OCI-LY1 (cell line): ENCODE results near the gene COA5.

Experiments used
- H2AFZ ChIP-seq: fragments of 200-600 bp; sonication (generic), shearing (Covaris generic); 2 replicates; pipeline ENCODE4 v1.6.0; 2014; ENCODE audit warnings: antibody characterized with exemption, mild to moderate bottlenecking, low read length
- H3F3A ChIP-seq: fragments of 200-600 bp; sonication (generic), shearing (Covaris generic); 2 replicates; pipeline ENCODE4 v1.6.0; 2014; ENCODE audit warnings: mild to moderate bottlenecking, antibody characterized with exemption, low read length, moderate library complexity; ENCODE audit not compliant: insufficient read depth
- H3K27ac ChIP-seq: fragments of 200-600 bp; sonication (generic); 2 replicates; pipeline ENCODE4 v1.5.1; 2014; ENCODE audit warnings: low read length, mixed run types, mild to moderate bottlenecking, low read depth; ENCODE audit not compliant: poor library complexity, severe bottlenecking
- H3K27me3 ChIP-seq: fragments of 200-600 bp; sonication (generic); 2 replicates; pipeline ENCODE4 v1.6.0; 2014; ENCODE audit warnings: antibody characterized with exemption, mild to moderate bottlenecking, low read length, moderate library complexity; ENCODE audit not compliant: insufficient read depth
- H3K36me3 ChIP-seq: fragments of 200-600 bp; sonication (generic); 2 replicates; pipeline ENCODE4 v1.6.1; 2014; ENCODE audit warnings: mild to moderate bottlenecking, antibody characterized with exemption, low read length, moderate library complexity, mixed read lengths; ENCODE audit not compliant: insufficient read depth
- H3K4me1 ChIP-seq: fragments of 200-600 bp; sonication (generic); 2 replicates; pipeline ENCODE4 v1.5.1; 2014; ENCODE audit warnings: mild to moderate bottlenecking, low read length, moderate library complexity; ENCODE audit not compliant: insufficient read depth, severe bottlenecking
- H3K4me2 ChIP-seq: fragments of 200-600 bp; sonication (generic), shearing (Covaris generic); 2 replicates; pipeline ENCODE4 v1.6.1; 2014; ENCODE audit warnings: low read length
- H3K4me3 ChIP-seq: fragments of 200-600 bp; sonication (generic); 2 replicates; pipeline ENCODE4 v1.5.1; 2014; ENCODE audit warnings: low read length, low read depth, mild to moderate bottlenecking, mixed read lengths; ENCODE audit not compliant: poor library complexity, severe bottlenecking
- H3K79me2 ChIP-seq: fragments of 200-600 bp; shearing (Covaris generic); 2 replicates; pipeline ENCODE4 v1.6.1; 2016; ENCODE audit warnings: mixed run types, low read length, mixed read lengths; ENCODE audit not compliant: insufficient read depth
- H3K9ac ChIP-seq: fragments of 200-600 bp; sonication (generic), shearing (Covaris generic); 2 replicates; pipeline ENCODE4 v1.6.1; 2014; ENCODE audit warnings: mild to moderate bottlenecking, low read length, mixed read lengths
- H3K9me2 ChIP-seq: fragments of 200-600 bp; sonication (generic), shearing (Covaris generic); 2 replicates; pipeline ENCODE4 v1.6.1; 2014; ENCODE audit warnings: low read depth, mild to moderate bottlenecking, low read length, mixed read lengths
- H3K9me3 ChIP-seq: fragments of 200-600 bp; shearing (Covaris generic); 2 replicates; pipeline ENCODE4 v1.6.1; 2014; ENCODE audit warnings: low read length, mixed read lengths
- H4K20me1 ChIP-seq: fragments of 200-600 bp; sonication (generic), shearing (Covaris generic); 2 replicates; pipeline ENCODE4 v1.6.0; 2016; ENCODE audit warnings: mild to moderate bottlenecking, low read length; ENCODE audit not compliant: insufficient read depth
- EZH2 ChIP-seq: fragments of 200-600 bp; sonication (generic), shearing (Covaris generic); IDR thresholded peaks from 2 replicates; pipeline ENCODE4 v1.8.0; 2017; ENCODE audit warnings: borderline replicate concordance, mixed run types, mild to moderate bottlenecking, antibody characterized with exemption, low read length, moderate library complexity, mixed read lengths
- TF ChIP-seq, protein P1 (sequence below): fragments of 200-600 bp; sonication (generic), shearing (Covaris generic); IDR thresholded peaks from 2 replicates; pipeline ENCODE4 v1.5.1; 2017; ENCODE audit warnings: mild to moderate bottlenecking, antibody characterized with exemption, low read length, moderate library complexity, mixed read lengths

COA5 gene

DNA sequence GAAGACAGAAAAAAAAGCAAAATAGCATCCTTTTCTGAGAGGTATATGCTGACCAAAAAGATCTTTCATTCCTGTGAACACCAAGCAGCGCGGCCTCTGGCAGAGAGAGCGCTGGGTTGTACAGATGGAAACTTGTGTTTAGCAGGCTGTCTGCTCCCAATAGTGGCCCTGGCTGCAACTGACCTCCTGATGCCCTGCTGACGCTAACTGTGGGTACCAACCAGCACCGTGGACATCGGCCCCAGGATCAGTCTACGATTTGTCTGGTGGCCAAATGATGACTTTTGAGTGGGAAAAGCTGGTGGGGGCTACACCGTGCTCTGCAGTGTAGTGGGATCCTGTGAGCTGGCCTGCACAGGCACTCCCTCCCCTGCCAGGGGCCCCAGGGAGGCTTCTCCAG is 15.7 kb downstream of the COA5 start:
- H3K4me1 ChIP-seq: no peaks in the 10 kb centered on the region
- peaks cover 15% of the 10 kb centered on the region for H3K36me3 ChIP-seq
- no peak overlapping the region for H3K4me3 ChIP-seq
- H3K9me2 ChIP-seq: no peaks in the 10 kb centered on the region
- H3K4me2 ChIP-seq: no peak overlapping the region
- H3K79me2 ChIP-seq: no peaks in the 10 kb centered on the region
- H3F3A ChIP-seq: no peaks in the 10 kb centered on the region
- no peak overlapping the region for H2AFZ ChIP-seq
- H3K27ac ChIP-seq: no peak overlapping the region
- TF ChIP-seq EZH2: no peak
- TF ChIP-seq, protein P1, sequence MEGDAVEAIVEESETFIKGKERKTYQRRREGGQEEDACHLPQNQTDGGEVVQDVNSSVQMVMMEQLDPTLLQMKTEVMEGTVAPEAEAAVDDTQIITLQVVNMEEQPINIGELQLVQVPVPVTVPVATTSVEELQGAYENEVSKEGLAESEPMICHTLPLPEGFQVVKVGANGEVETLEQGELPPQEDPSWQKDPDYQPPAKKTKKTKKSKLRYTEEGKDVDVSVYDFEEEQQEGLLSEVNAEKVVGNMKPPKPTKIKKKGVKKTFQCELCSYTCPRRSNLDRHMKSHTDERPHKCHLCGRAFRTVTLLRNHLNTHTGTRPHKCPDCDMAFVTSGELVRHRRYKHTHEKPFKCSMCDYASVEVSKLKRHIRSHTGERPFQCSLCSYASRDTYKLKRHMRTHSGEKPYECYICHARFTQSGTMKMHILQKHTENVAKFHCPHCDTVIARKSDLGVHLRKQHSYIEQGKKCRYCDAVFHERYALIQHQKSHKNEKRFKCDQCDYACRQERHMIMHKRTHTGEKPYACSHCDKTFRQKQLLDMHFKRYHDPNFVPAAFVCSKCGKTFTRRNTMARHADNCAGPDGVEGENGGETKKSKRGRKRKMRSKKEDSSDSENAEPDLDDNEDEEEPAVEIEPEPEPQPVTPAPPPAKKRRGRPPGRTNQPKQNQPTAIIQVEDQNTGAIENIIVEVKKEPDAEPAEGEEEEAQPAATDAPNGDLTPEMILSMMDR: no peak
- no peaks in the 10 kb centered on the region for H3K9me3 ChIP-seq
- no peaks in the 10 kb centered on the region for H4K20me1 ChIP-seq
- no peaks in the 10 kb centered on the region for H3K27me3 ChIP-seq
- H3K9ac ChIP-seq: no peak overlapping the region

DNA sequence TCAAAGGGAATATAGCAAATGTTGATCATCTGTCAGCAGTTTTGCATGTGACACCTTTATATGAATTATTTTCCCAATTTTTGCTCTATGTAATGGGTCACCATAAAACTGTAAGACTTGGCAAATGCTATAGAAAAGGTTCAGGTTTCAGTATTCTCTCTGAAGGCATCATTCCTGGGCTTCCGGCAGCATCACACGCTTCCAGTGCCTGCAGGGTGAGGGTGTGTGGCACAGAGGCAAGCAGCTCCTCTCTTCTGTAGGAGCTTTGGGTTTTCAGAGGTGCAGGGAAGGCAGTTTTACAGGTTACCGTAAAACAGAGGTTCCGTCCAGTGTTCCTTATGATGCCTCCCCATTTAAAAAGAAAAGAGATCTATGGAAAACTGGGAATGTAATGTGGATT is 18.8 kb downstream of the COA5 start:
- Histone ChIP-seq H2AFZ (no peak overlapping the region), H3K4me3 (no peak overlapping the region), H3K4me2 (no peak overlapping the region), H3K79me2 (no peaks in the 10 kb centered on the region), H3F3A (no peaks in the 10 kb centered on the region), H3K27me3 (no peaks in the 10 kb centered on the region), H3K9me3 (no peaks in the 10 kb centered on the region), H3K9ac (no peak overlapping the region), H3K27ac (no peak overlapping the region), H4K20me1 (no peaks in the 10 kb centered on the region), H3K4me1 (no peaks in the 10 kb centered on the region), H3K9me2 (no peaks in the 10 kb centered on the region), H3K36me3 (no peaks in the 10 kb centered on the region)
- TF ChIP-seq EZH2: no peak

DNA sequence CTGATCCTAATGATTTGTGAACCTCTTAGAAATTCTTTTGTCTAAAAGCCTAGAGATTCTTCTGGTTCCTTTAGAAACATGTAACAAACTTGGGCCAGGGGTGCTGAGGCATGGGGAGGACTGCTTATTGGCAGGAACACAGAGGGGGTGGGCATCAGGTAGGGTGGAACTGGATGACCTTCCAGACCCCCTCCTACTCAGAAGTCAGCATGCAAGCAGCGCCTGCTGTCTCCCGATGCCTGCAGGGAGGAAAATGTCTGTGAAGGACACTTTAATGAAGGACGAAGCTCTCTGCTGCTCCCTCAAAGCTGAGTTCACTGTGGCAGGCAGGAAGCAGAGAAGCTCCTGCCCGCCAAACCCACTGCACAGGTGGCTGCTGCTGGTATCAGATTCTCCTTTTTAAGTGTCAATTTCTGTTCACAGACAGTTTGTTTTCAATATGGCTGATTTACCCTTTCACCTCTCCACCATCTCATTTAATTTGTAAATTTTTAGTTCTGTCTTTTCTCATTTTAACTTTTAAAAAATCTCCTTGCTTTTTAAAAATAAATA is 19.4 kb downstream of the COA5 start:
- Histone ChIP-seq H3F3A (no peaks in the 10 kb centered on the region), H4K20me1 (no peaks in the 10 kb centered on the region), H3K27me3 (no peaks in the 10 kb centered on the region), H2AFZ (no peak overlapping the region), H3K79me2 (no peaks in the 10 kb centered on the region), H3K36me3 (no peaks in the 10 kb centered on the region), H3K9ac (no peak overlapping the region), H3K9me2 (no peaks in the 10 kb centered on the region), H3K4me3 (no peak overlapping the region), H3K9me3 (no peaks in the 10 kb centered on the region), H3K27ac (no peak overlapping the region), H3K4me2 (no peak overlapping the region), H3K4me1 (no peaks in the 10 kb centered on the region)
- no peak for TF ChIP-seq EZH2
- TF ChIP-seq, protein P1: no peak

DNA sequence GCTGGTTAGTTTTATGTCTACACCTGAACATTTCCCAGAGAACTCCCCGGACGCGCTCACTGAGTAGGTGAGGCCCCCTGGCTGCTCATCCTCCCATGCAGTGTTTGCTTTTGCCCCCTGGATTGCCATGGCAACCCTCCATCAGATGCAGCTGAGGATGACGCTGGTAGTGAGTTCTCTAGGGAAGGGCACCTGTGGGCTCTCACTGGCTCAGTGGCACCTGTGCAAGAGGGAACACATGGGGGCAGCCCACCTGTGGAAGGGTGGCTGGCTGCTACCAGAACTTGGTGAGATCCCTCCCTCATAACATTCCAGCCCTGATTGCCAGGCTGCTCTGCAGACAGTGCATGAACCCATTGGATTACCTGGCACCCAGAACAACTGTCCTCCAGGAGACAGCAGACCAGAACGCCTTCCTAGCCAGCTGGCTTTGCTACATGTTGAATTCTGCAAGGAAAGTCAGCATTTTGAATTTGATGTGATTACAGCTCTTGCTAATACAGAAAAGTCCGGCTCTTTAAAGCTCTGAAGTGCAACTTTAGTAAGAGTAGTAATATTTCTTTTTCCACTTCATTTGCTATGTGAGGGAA is 21.7 kb downstream of the COA5 start:
- H3K9ac ChIP-seq: no peak overlapping the region
- peaks cover 5% of the 10 kb centered on the region; the same call in 1 of the 2 replicates for H3K36me3 ChIP-seq
- H3F3A ChIP-seq: no peaks in the 10 kb centered on the region
- TF ChIP-seq EZH2: no peak
- TF ChIP-seq, protein P1: no peak
- no peak overlapping the region for H2AFZ ChIP-seq
- no peaks in the 10 kb centered on the region for H3K4me1 ChIP-seq
- H4K20me1 ChIP-seq: no peaks in the 10 kb centered on the region
- no peaks in the 10 kb centered on the region for H3K9me3 ChIP-seq
- no peak overlapping the region for H3K27ac ChIP-seq
- H3K4me3 ChIP-seq: no peak overlapping the region
- no peaks in the 10 kb centered on the region for H3K79me2 ChIP-seq
- H3K4me2 ChIP-seq: no peak overlapping the region
- no peaks in the 10 kb centered on the region for H3K27me3 ChIP-seq
- no peaks in the 10 kb centered on the region for H3K9me2 ChIP-seq
